Nephron (organoid): ENCODE results near the gene PAX5.

Source experiments
- H3K27ac Mint-ChIP-seq, 3 experiments: 2 replicates each; pipeline ENCODE4 v1.8.0; 2020; ENCODE audit warnings: mixed read lengths in 3 of 3, mild to moderate bottlenecking in 2 of 3, moderate library complexity in 1 of 3
- H3K27me3 Mint-ChIP-seq: 2 replicates; pipeline ENCODE4 v1.8.0; 2021; ENCODE audit warnings: low read depth, mild to moderate bottlenecking, moderate library complexity, mixed read lengths
- H3K36me3 Mint-ChIP-seq: 2 replicates; pipeline ENCODE4 v1.8.0; 2020; ENCODE audit warnings: low read depth, mixed read lengths
- H3K4me1 Mint-ChIP-seq: 2 replicates; pipeline ENCODE4 v1.8.0; 2020; ENCODE audit warnings: mixed read lengths
- H3K4me3 Mint-ChIP-seq, 3 experiments: 2 replicates each; pipeline ENCODE4 v1.8.0; 2020; ENCODE audit warnings: mild to moderate bottlenecking in 3 of 3, mixed read lengths in 3 of 3, moderate library complexity in 2 of 3
- H3K9me3 Mint-ChIP-seq: 2 replicates; pipeline ENCODE4 v1.8.0; 2020; ENCODE audit warnings: mixed read lengths
- CTCF ChIP-seq, 3 experiments: fragments of 200-600 bp; sonication (generic); IDR thresholded peaks; one replicate each; pipeline ENCODE4 v1.5.0; 2021; ENCODE audit warnings: antibody characterized with exemption in 3 of 3; ENCODE audit not compliant: unreplicated experiment in 3 of 3

Gene PAX5

GRCh38 chr9:36862206-36863145 is 171.6 kb downstream of the PAX5 start:
- Mint-ChIP-seq H3K9me3 (no peaks in the 10 kb centered on the region), H3K27ac (no peak overlapping the region), H3K27me3 (peaks cover 92% of the 10 kb centered on the region), H3K4me3 (no peak overlapping the region), H3K4me1 (peaks cover 16% of the 10 kb centered on the region), H3K36me3 (no peaks in the 10 kb centered on the region)
- peak; percentile 63 to 68 (median 64) for TF ChIP-seq CTCF (IDR thresholded peaks at IDR 0.05; ENCODE audit: unreplicated experiment in 3 of 3)

GRCh38 chr9:36861528-36862205 is 172.4 kb downstream of the PAX5 start:
- no peak overlapping the region for H3K4me3 Mint-ChIP-seq
- peaks cover 88% of the 10 kb centered on the region for H3K27me3 Mint-ChIP-seq
- peaks cover 16% of the 10 kb centered on the region for H3K4me1 Mint-ChIP-seq
- H3K36me3 Mint-ChIP-seq, result no peaks in the 10 kb centered on the region
- TF ChIP-seq CTCF (IDR thresholded peaks at IDR 0.05; ENCODE audit: unreplicated experiment in 3 of 3), result no peak
- H3K27ac Mint-ChIP-seq, result no peak overlapping the region
- H3K9me3 Mint-ChIP-seq, result no peaks in the 10 kb centered on the region

GRCh38 chr9:36858805-36859375 is 175.2 kb downstream of the PAX5 start:
- Mint-ChIP-seq H3K9me3 (no peaks in the 10 kb centered on the region), H3K4me1 (peaks cover 16% of the 10 kb centered on the region), H3K27me3 (peaks cover 78% of the 10 kb centered on the region), H3K4me3 (peak overlapping the region; percentile 18 to 52 (median 43)), H3K36me3 (no peaks in the 10 kb centered on the region), H3K27ac (peak overlapping the region; percentile 20 to 74 (median 55))
- TF ChIP-seq CTCF (IDR thresholded peaks at IDR 0.05; ENCODE audit: unreplicated experiment in 3 of 3), result no peak

GRCh38 chr9:36855448-36856315 is 178.4 kb downstream of the PAX5 start:
- Mint-ChIP-seq H3K36me3 (no peaks in the 10 kb centered on the region), H3K4me3 (no peak overlapping the region), H3K4me1 (peaks cover 25% of the 10 kb centered on the region), H3K27ac (no peak overlapping the region), H3K9me3 (no peaks in the 10 kb centered on the region), H3K27me3 (peaks cover 74% of the 10 kb centered on the region)
- TF ChIP-seq CTCF (IDR thresholded peaks at IDR 0.05; ENCODE audit: unreplicated experiment in 3 of 3), result peak in 1 of 3 experiments; percentile 27

- no peaks in the 10 kb centered on the region for H3K36me3 Mint-ChIP-seq
- peaks cover 73% of the 10 kb centered on the region for H3K27me3 Mint-ChIP-seq
- no peak overlapping the region for H3K4me3 Mint-ChIP-seq
- no peak overlapping the region for H3K27ac Mint-ChIP-seq
- no peak for TF ChIP-seq CTCF (IDR thresholded peaks at IDR 0.05; ENCODE audit: unreplicated experiment in 3 of 3)
- peaks cover 25% of the 10 kb centered on the region for H3K4me1 Mint-ChIP-seq
- no peaks in the 10 kb centered on the region for H3K9me3 Mint-ChIP-seq
These were observed 179.3 kb downstream of the PAX5 start for GRCh38 chr9:36854751-36855150.
